Trophoblast cell (in vitro differentiated cells and primary cell): Measurements from ENCODE around the gene TSPAN3.
A peak's percentile ranks its signal among the peaks of the same experiment; 100 is the strongest.

ENCODE experiments used
- DNase-seq, 2 donors: peaks; one replicate each; pipeline ENCODE4 v3.0.0-alpha.2; 2016
- H2AFZ ChIP-seq: 2 replicates; pipeline ENCODE4 v1.6.1; 2013; ENCODE audit warnings: low read length, moderate library complexity, mild to moderate bottlenecking; ENCODE audit not compliant: insufficient read depth, poor library complexity
- H2AK5ac ChIP-seq: 2 replicates; pipeline ENCODE4 v1.6.1; 2013; ENCODE audit warnings: mild to moderate bottlenecking, low read length
- H2BK120ac ChIP-seq: 2 replicates; pipeline ENCODE4 v1.6.1; 2013; ENCODE audit warnings: low read length, mild to moderate bottlenecking, moderate library complexity; ENCODE audit not compliant: insufficient read depth, poor library complexity
- H2BK12ac ChIP-seq: 2 replicates; pipeline ENCODE4 v1.6.1; 2013; ENCODE audit warnings: mild to moderate bottlenecking, low read length, moderate library complexity
- H2BK5ac ChIP-seq: 2 replicates; pipeline ENCODE4 v1.6.1; 2013; ENCODE audit warnings: low read length, low read depth, moderate library complexity, mild to moderate bottlenecking; ENCODE audit not compliant: poor library complexity
- H3K14ac ChIP-seq: 2 replicates; pipeline ENCODE4 v1.6.1; 2013; ENCODE audit warnings: mild to moderate bottlenecking, low read length
- H3K18ac ChIP-seq: 2 replicates; pipeline ENCODE4 v1.6.1; 2013; ENCODE audit warnings: mild to moderate bottlenecking, low read length
- H3K23ac ChIP-seq: 2 replicates; pipeline ENCODE4 v1.6.1; 2013; ENCODE audit warnings: low read length
- H3K27ac ChIP-seq: 2 replicates; pipeline ENCODE4 v1.5.1; 2013; ENCODE audit warnings: low read depth, mild to moderate bottlenecking, inconsistent platforms, low read length, moderate library complexity
- H3K27me3 ChIP-seq: 2 replicates; pipeline ENCODE4 v1.6.1; 2013; ENCODE audit warnings: inconsistent platforms, mild to moderate bottlenecking, low read length, moderate library complexity; ENCODE audit not compliant: insufficient read depth
- H3K36me3 ChIP-seq, 2 experiments: 1 replicate in 1 of 2; 2 replicates in 1 of 2; pipeline ENCODE4 v1.6.1; 2013; ENCODE audit warnings: low read length in 2 of 2, mild to moderate bottlenecking in 2 of 2, moderate library complexity in 1 of 2; ENCODE audit not compliant: insufficient read depth in 2 of 2, control insufficient read depth in 1 of 2
- H3K4ac ChIP-seq: 2 replicates; pipeline ENCODE4 v1.6.1; 2013; ENCODE audit warnings: low read depth, mild to moderate bottlenecking, low read length, moderate library complexity
- H3K4me1 ChIP-seq, 2 experiments: 1 replicate in 1 of 2; 2 replicates in 1 of 2; pipeline ENCODE4 v1.6.1; 2013; ENCODE audit warnings: low read length in 2 of 2, mild to moderate bottlenecking in 2 of 2, moderate library complexity in 1 of 2; ENCODE audit not compliant: insufficient read depth in 2 of 2, control insufficient read depth in 1 of 2
- H3K4me2 ChIP-seq: 2 replicates; pipeline ENCODE4 v1.6.1; 2013; ENCODE audit warnings: inconsistent platforms, mild to moderate bottlenecking, low read length, moderate library complexity
- H3K4me3 ChIP-seq: 2 replicates; pipeline ENCODE4 v1.5.1; 2013; ENCODE audit warnings: mild to moderate bottlenecking, low read depth, low read length, inconsistent platforms
- H3K79me1 ChIP-seq: one replicate; pipeline ENCODE4 v1.6.1; 2013; ENCODE audit warnings: low read length
- H3K79me2 ChIP-seq: 2 replicates; pipeline ENCODE4 v1.6.1; 2013; ENCODE audit warnings: low read length, mild to moderate bottlenecking; ENCODE audit not compliant: control insufficient read depth, insufficient read depth, poor library complexity
- H3K9ac ChIP-seq: 2 replicates; pipeline ENCODE4 v1.6.1; 2013; ENCODE audit warnings: mild to moderate bottlenecking, low read length
- H3K9me3 ChIP-seq: 2 replicates; pipeline ENCODE4 v1.6.1; 2013; ENCODE audit warnings: low read depth, mild to moderate bottlenecking, control low read depth, inconsistent platforms, low read length; ENCODE audit not compliant: insufficient read depth
- H4K12ac ChIP-seq: 2 replicates; pipeline ENCODE4 v1.6.1; 2013; ENCODE audit warnings: low read depth, mild to moderate bottlenecking, low read length, moderate library complexity
- H4K8ac ChIP-seq: 2 replicates; pipeline ENCODE4 v1.6.1; 2013; ENCODE audit warnings: low read depth, mild to moderate bottlenecking, low read length, moderate library complexity
- H4K91ac ChIP-seq: one replicate; pipeline ENCODE4 v1.6.1; 2013; ENCODE audit warnings: low read depth, mild to moderate bottlenecking, low read length, moderate library complexity
- WGBS: extraction: QIAGEN DNeasy Blood & Tissue Kit; methylation state at CpG from one replicate; pipeline ENCODE4 v1.1.7; 2013; ENCODE audit warnings: missing lambda C conversion rate; ENCODE audit not compliant: insufficient read length, insufficient coverage; ENCODE audit errors: extremely low coverage; 5-methylcytosine and 5-hydroxymethylcytosine counted together

TSPAN3 gene

GRCh38 chr15:77027111-77027696 lies 43.7 kb downstream of the TSPAN3 start:
- H2BK5ac ChIP-seq = no peak overlapping the region
- WGBS = no CpG with 5 or more reads among the region's 12 CpGs
- no peak overlapping the region for H2BK120ac ChIP-seq
- no peaks in the 10 kb centered on the region for H3K27me3 ChIP-seq
- H2AK5ac ChIP-seq = no peak overlapping the region
- H4K12ac ChIP-seq = no peak overlapping the region
- H3K79me2 ChIP-seq = no peaks in the 10 kb centered on the region
- no peaks in the 10 kb centered on the region for H3K9me3 ChIP-seq
- H3K23ac ChIP-seq = no peak overlapping the region
- H3K9ac ChIP-seq = no peak overlapping the region
- no peak overlapping the region for H2BK12ac ChIP-seq
- no peak overlapping the region for H4K91ac ChIP-seq
- H4K8ac ChIP-seq = no peak overlapping the region
- H3K14ac ChIP-seq = no peak overlapping the region
- H2AFZ ChIP-seq = no peak overlapping the region
- no peak overlapping the region for H3K4ac ChIP-seq
- H3K27ac ChIP-seq = no peak overlapping the region
- peaks cover 7% of the 10 kb centered on the region in 2 experiments for H3K4me1 ChIP-seq
- H3K79me1 ChIP-seq = no peaks in the 10 kb centered on the region
- H3K36me3 ChIP-seq = no peaks in the 10 kb centered on the region
- no peak for DNase-seq
- peak overlapping the region; percentile 38 for H3K4me3 ChIP-seq
- H3K4me2 ChIP-seq = no peak overlapping the region
- no peak overlapping the region for H3K18ac ChIP-seq

- Histone ChIP-seq H2BK12ac (no peak overlapping the region), H3K14ac (no peak overlapping the region), H3K23ac (no peak overlapping the region), H3K9me3 (no peaks in the 10 kb centered on the region), H3K27me3 (no peaks in the 10 kb centered on the region), H3K4ac (no peak overlapping the region), H2AK5ac (no peak overlapping the region), H2BK5ac (no peak overlapping the region), H3K4me2 (no peak overlapping the region), H2BK120ac (no peak overlapping the region), H3K4me3 (peak overlapping the region; percentile 38), H4K91ac (no peak overlapping the region), H2AFZ (no peak overlapping the region), H4K8ac (no peak overlapping the region), H3K9ac (no peak overlapping the region), H4K12ac (no peak overlapping the region), H3K36me3 (no peaks in the 10 kb centered on the region), H3K18ac (no peak overlapping the region), H3K79me1 (no peaks in the 10 kb centered on the region), H3K79me2 (no peaks in the 10 kb centered on the region), H3K27ac (no peak overlapping the region), H3K4me1 (peaks cover 10% of the 10 kb centered on the region in 2 experiments)
- DNase-seq = no peak
- WGBS = no CpG with 5 or more reads among the region's 12 CpGs
Measured at GRCh38 chr15:77026501-77027110, 44.3 kb downstream of the TSPAN3 start.

- no peak overlapping the region for H3K4me2 ChIP-seq
- no peaks in the 10 kb centered on the region for H3K27me3 ChIP-seq
- no peak overlapping the region for H2BK5ac ChIP-seq
- H2BK12ac ChIP-seq = no peak overlapping the region
- no peak overlapping the region for H3K4ac ChIP-seq
- no peaks in the 10 kb centered on the region for H3K36me3 ChIP-seq
- no peak overlapping the region for H2BK120ac ChIP-seq
- no peak overlapping the region for H3K23ac ChIP-seq
- H3K4me1 ChIP-seq = peaks cover 10 to 11% of the 10 kb centered on the region in 2 experiments
- no peak overlapping the region for H3K4me3 ChIP-seq
- H4K12ac ChIP-seq = no peak overlapping the region
- no peak overlapping the region for H3K27ac ChIP-seq
- no peaks in the 10 kb centered on the region for H3K79me1 ChIP-seq
- H3K18ac ChIP-seq = no peak overlapping the region
- no peak overlapping the region for H2AK5ac ChIP-seq
- no peaks in the 10 kb centered on the region for H3K9me3 ChIP-seq
- WGBS = no CpG with 5 or more reads among the region's 4 CpGs
- H2AFZ ChIP-seq = no peak overlapping the region
- no peak overlapping the region for H4K91ac ChIP-seq
- H3K79me2 ChIP-seq = no peaks in the 10 kb centered on the region
- no peak overlapping the region for H4K8ac ChIP-seq
- no peak for DNase-seq
- H3K14ac ChIP-seq = no peak overlapping the region
- no peak overlapping the region for H3K9ac ChIP-seq
Measured at GRCh38 chr15:77025941-77026411, 44.9 kb downstream of the TSPAN3 start.

- Histone ChIP-seq H3K79me2 (no peaks in the 10 kb centered on the region), H3K4me2 (no peak overlapping the region), H2BK120ac (no peak overlapping the region), H3K36me3 (no peaks in the 10 kb centered on the region), H3K4me1 (peaks cover 10 to 13% of the 10 kb centered on the region in 2 experiments), H3K4me3 (no peak overlapping the region), H3K27ac (no peak overlapping the region), H3K27me3 (no peaks in the 10 kb centered on the region), H2AK5ac (no peak overlapping the region), H3K14ac (no peak overlapping the region), H3K18ac (no peak overlapping the region), H4K12ac (no peak overlapping the region), H3K4ac (no peak overlapping the region), H2AFZ (no peak overlapping the region), H2BK5ac (no peak overlapping the region), H2BK12ac (no peak overlapping the region), H4K8ac (no peak overlapping the region), H4K91ac (no peak overlapping the region), H3K9ac (no peak overlapping the region), H3K79me1 (no peaks in the 10 kb centered on the region), H3K9me3 (no peaks in the 10 kb centered on the region), H3K23ac (no peak overlapping the region)
- no peak for DNase-seq
- WGBS = no CpG with 5 or more reads among the region's 15 CpGs
Measured at GRCh38 chr15:77025083-77025901, 45.6 kb downstream of the TSPAN3 start.
